Upper lobe of left lung (tissue), 6 donors: ENCODE results near the gene OSBPL5. TPM values are rescaled to one million over a fixed set of nuclear protein-coding genes. Genes with fewer than 3 reads are reported as not detected.
A peak's percentile ranks its signal among the peaks of the same experiment; 100 is the strongest.

Experiments
- ATAC-seq, 2 donors: fragments of 200-7000 bp; cut with Tn5 transposase; one replicate each; pipeline ENCODE4 v1.9.1; 2022; ENCODE audit warnings: mild to moderate bottlenecking in 2 of 2, moderate library complexity in 2 of 2; ENCODE audit not compliant: low FRiP score in 2 of 2
- DNase-seq, 2 donors: peaks; one replicate each; pipeline ENCODE4 v3.0.0-alpha.2; 2019 to 2020
- H3K27ac ChIP-seq, 4 donors: fragments of 200-600 bp; sonication (generic); one replicate each; pipeline ENCODE4 v1.5.1; 2016 to 2019
- H3K27me3 ChIP-seq, 4 donors: fragments of 200-600 bp; sonication (generic); one replicate each; pipeline ENCODE4 v1.5.1; 2017 to 2019
- H3K36me3 ChIP-seq, 4 donors: fragments of 200-600 bp; sonication (generic); one replicate each; pipeline ENCODE4 v1.5.1; 2016 to 2019
- H3K4me1 ChIP-seq, 4 donors: fragments of 200-600 bp; sonication (generic); one replicate each; pipeline ENCODE4 v1.5.1; 2018 to 2019
- H3K4me3 ChIP-seq, 4 donors: fragments of 200-600 bp; sonication (generic); one replicate each; pipeline ENCODE4 v1.5.1; 2017 to 2019; ENCODE audit warnings: mild to moderate bottlenecking in 2 of 4, moderate library complexity in 1 of 4
- H3K9me3 ChIP-seq, 4 donors: fragments of 200-600 bp; sonication (generic); one replicate each; pipeline ENCODE4 v1.5.1; 2018 to 2019
- EP300 ChIP-seq, 4 donors: sonication (generic); formaldehyde crosslinking; IDR thresholded peaks; one replicate each; pipeline ENCODE4 v1.5.1; 2017; ENCODE audit warnings: antibody characterized with exemption in 4 of 4, control low read depth in 2 of 4
- POLR2A ChIP-seq, 4 donors: fragments of 450-650 bp; IDR thresholded peaks; one replicate each; pipeline ENCODE4 v1.5.1; 2016 to 2017; ENCODE audit warnings: antibody characterized with exemption in 4 of 4, mild to moderate bottlenecking in 2 of 4
- POLR2AphosphoS5 ChIP-seq, 2 donors: sonication (generic); formaldehyde crosslinking; IDR thresholded peaks; one replicate each; pipeline ENCODE4 v1.5.1; 2017; ENCODE audit warnings: antibody characterized with exemption in 2 of 2
- WGBS, 2 donors: methylation state at CpG; one replicate each; pipeline ENCODE4 v1.1.5; 2017 to 2018; 5-methylcytosine and 5-hydroxymethylcytosine counted together
- total RNA-seq, 6 donors: library from RNA; depleted of rRNA in 4 of 6; stranded (reverse); fragments of >200 nt in 4 of 6; gene quantifications; one replicate each; pipeline versions ENCODE4 v1.1.0 to v1.2.1, GENCODE V29; 2016 to 2021
- TF ChIP-seq, protein P1 (sequence below), 6 experiments: fragments of 450-650 bp in 4 of 6; fragments of 200-600 bp in 2 of 6; sonication (generic) in 2 of 6; IDR thresholded peaks; one replicate each; pipeline ENCODE4 v1.5.1; 2016 to 2019; ENCODE audit warnings: antibody characterized with exemption in 6 of 6
- donor health status: DM: no; HTN: no; CAD: no; lungs with moderate emphysema.
- donor health status: DM: no; HTN: yes; CAD: no; lungs with severe emphysema.

The OSBPL5 gene
- total RNA-seq, 6 donors from 2014 or later = 23.4 to 66.9 (median 48.3) TPM

DNA sequence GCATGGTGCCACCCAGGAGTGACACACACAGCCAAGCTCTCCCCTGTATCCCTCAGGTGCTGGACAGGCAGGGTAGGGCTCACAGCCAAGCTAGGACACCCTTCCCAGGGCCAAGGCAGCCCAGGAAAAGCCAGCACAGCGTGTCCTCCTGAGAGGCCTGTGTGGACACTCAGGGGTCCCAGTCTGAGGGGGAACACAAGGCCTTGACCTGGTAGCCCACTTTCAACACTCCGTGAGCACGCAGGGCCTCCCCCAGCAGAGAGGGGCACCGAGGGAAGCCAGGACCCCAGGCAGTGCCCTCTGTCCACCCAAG, 24.9 kb downstream of the OSBPL5 start:
- Histone ChIP-seq H3K9me3 (no peaks in the 10 kb centered on the region), H3K4me1 (peaks cover 6 to 41% (median 11%) of the 10 kb centered on the region in 4 donors), H3K27ac (no peak overlapping the region), H3K27me3 (no peaks in the 10 kb centered on the region), H3K4me3 (no peak overlapping the region), H3K36me3 (peaks cover 0 to 5% (median 1%) of the 10 kb centered on the region in 4 donors)
- TF ChIP-seq, protein P1, sequence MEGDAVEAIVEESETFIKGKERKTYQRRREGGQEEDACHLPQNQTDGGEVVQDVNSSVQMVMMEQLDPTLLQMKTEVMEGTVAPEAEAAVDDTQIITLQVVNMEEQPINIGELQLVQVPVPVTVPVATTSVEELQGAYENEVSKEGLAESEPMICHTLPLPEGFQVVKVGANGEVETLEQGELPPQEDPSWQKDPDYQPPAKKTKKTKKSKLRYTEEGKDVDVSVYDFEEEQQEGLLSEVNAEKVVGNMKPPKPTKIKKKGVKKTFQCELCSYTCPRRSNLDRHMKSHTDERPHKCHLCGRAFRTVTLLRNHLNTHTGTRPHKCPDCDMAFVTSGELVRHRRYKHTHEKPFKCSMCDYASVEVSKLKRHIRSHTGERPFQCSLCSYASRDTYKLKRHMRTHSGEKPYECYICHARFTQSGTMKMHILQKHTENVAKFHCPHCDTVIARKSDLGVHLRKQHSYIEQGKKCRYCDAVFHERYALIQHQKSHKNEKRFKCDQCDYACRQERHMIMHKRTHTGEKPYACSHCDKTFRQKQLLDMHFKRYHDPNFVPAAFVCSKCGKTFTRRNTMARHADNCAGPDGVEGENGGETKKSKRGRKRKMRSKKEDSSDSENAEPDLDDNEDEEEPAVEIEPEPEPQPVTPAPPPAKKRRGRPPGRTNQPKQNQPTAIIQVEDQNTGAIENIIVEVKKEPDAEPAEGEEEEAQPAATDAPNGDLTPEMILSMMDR (IDR thresholded peaks at IDR 0.05) = no peak
- TF ChIP-seq POLR2A (IDR thresholded peaks at IDR 0.05) (no peak), POLR2AphosphoS5 (IDR thresholded peaks at IDR 0.05) (no peak), EP300 (IDR thresholded peaks at IDR 0.05) (no peak)
- ATAC-seq (no peak), DNase-seq (peak in 1 of 2 donors; percentile 30)
- WGBS, 2 donors = 100% methylated on average over 1 of the region's 4 CpGs; no CpG with 5 or more reads in 1 of the 2 donors

DNA sequence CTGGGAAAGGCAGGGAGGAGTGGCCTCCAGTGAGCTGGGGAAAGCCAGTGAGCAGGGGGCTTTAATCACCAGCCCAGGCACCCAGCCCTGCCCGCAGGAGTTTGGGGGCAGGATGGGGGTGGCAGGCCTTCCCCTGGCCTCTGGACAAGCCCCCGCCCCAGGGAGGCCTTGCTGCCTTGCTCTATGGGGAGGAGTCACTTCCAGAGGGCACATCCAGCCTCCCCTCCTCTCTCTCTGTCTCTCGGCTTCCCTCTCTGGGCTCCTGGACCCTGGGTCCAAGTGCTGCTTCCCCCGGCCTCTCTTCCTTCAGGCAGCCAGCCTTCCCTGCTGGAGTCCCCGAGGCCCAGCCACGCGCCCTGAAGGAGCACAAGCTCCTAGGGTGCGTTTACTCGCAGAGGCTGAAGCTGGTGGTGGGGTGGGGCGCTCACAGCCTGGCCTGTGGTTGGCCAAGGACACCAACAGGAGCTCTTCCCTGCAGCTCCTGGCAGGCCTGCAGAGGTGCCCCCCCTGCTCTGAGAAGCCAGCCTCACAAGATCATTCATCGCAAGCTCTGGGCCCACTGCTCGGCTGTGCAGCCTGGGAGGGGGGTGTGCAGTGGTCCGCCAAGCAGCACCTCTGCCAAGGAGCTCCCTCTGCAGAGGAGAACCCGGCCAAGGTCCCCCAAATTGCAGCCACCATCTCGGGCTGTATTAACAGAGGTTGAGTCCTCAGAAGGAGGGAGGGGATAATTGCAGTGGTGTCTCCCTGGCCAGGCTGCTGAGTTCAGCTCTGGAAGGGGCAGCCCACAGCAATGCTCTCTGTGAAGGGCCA, 25.4 kb downstream of the OSBPL5 start:
- DNase-seq = peak in 1 of 2 donors; percentile 67
- H3K4me3 ChIP-seq = no peak overlapping the region
- 71 to 80% methylated on average over 7 to 15 of the region's 15 CpGs for WGBS, 2 donors

DNA sequence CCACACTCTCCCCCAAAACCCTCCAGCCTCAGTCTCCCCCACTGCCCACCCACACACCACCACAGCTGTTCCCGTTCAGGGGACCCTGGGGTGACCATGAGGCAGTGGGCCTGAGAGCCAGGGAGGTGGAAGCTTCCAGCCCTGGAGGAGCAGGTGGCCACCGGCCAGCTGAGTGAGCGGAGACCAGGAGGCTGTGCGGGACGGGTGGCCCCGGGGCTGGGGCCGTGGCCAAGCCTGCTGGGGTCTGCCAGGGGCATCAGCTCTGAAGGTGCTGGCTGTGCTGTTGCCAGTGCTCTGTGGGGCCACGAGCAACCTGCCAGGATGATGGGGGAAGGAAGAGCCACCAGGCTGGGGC, 26.0 kb downstream of the OSBPL5 start:
- Histone ChIP-seq H3K9me3 (no peaks in the 10 kb centered on the region), H3K4me3 (no peak overlapping the region), H3K4me1 (peaks cover 9 to 53% (median 18%) of the 10 kb centered on the region in 4 donors), H3K27ac (no peak overlapping the region), H3K36me3 (peaks cover 0 to 5% (median 1%) of the 10 kb centered on the region in 4 donors), H3K27me3 (no peaks in the 10 kb centered on the region)
- 60 to 69% methylated on average over 4 to 8 of the region's 8 CpGs for WGBS, 2 donors
- TF ChIP-seq, protein P1 (IDR thresholded peaks at IDR 0.05) = no peak
- TF ChIP-seq POLR2AphosphoS5 (IDR thresholded peaks at IDR 0.05) (no peak), POLR2A (IDR thresholded peaks at IDR 0.05) (no peak), EP300 (IDR thresholded peaks at IDR 0.05) (no peak)
- ATAC-seq (no peak), DNase-seq (peak in 1 of 2 donors; percentile 77)

More for the DNA sequence above, 25.4 kb downstream of the OSBPL5 start:
- Histone ChIP-seq H3K27ac (no peak overlapping the region), H3K36me3 (peaks cover 0 to 5% (median 1%) of the 10 kb centered on the region in 4 donors), H3K4me1 (peaks cover 9 to 47% (median 16%) of the 10 kb centered on the region in 4 donors), H3K27me3 (no peaks in the 10 kb centered on the region), H3K9me3 (no peaks in the 10 kb centered on the region)
- no peak for ATAC-seq
- TF ChIP-seq POLR2A (IDR thresholded peaks at IDR 0.05) (no peak), POLR2AphosphoS5 (IDR thresholded peaks at IDR 0.05) (no peak), EP300 (IDR thresholded peaks at IDR 0.05) (no peak)
- TF ChIP-seq, protein P1 (IDR thresholded peaks at IDR 0.05) = no peak

DNA sequence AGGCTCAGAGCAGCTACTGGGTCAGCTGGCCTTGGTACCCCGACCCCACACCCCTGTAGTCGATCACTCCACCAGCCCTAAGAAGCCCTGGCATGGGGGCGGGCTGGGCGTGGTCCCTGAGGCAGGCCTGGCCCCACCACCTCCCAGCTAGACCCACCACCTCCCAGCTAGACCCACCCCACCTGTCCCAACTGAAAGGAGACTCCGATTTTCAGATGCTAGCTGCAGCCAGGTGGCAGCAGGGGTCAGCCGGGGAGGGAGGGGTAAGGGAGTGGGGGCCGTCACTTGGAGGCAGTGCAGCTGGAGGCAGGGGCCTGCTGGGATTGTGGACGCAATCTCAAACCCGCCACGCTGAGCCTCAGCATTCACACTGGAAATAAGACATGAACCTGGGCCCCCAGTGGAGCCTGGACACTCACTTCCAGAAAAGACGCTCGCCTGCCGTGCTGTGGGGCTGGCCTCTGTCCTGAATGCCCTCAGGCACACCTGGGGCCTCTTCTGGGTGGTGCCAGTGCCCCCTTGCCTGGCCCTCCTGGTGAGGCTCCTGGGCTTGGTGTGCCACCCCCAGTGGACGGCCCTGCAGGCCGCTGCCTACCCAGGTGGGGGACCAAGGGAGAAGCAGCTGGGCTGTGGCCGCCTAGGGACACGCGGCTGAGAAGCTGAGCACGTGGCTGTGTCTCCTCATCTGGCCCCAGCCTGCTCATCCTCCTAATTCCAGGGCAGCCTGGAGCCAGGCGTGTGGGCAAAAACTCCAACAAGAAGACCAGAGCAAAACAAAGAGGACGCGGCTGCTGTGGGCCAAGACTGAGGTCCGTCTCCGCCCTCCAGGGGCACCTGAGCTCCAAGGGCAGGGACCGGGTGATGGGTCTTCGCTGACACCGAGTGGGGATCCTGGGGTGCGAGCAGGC, 26.7 kb downstream of the OSBPL5 start:
- H3K36me3 ChIP-seq = peaks cover 0 to 3% (median 1%) of the 10 kb centered on the region in 4 donors
- peaks cover 9 to 55% (median 18%) of the 10 kb centered on the region in 4 donors for H3K4me1 ChIP-seq
- H3K4me3 ChIP-seq = no peak overlapping the region
- no peak overlapping the region for H3K27ac ChIP-seq
- DNase-seq (peak in 1 of 2 donors; percentile 68), ATAC-seq (no peak)
- TF ChIP-seq, protein P1 (IDR thresholded peaks at IDR 0.05) = no peak
- TF ChIP-seq POLR2A (IDR thresholded peaks at IDR 0.05) = no peak
- TF ChIP-seq EP300 (IDR thresholded peaks at IDR 0.05) = no peak
- no peak for TF ChIP-seq POLR2AphosphoS5 (IDR thresholded peaks at IDR 0.05)
- no peaks in the 10 kb centered on the region for H3K27me3 ChIP-seq
- H3K9me3 ChIP-seq = no peaks in the 10 kb centered on the region
- 85 to 89% methylated on average over 16 to 27 of the region's 28 CpGs for WGBS, 2 donors
